ENCODE results near the gene KRT222.

- TF ChIP-seq EZH2 (IDR thresholded peaks at IDR 0.05; ENCODE audit: borderline replicate concordance, low read length): no peak
- TF ChIP-seq CTCF (conservative IDR thresholded peaks at IDR 0.05 in 1 of 2, IDR thresholded peaks at IDR 0.05 in 1 of 2; ENCODE audit: extremely low read depth in 1 of 2, insufficient read depth in 1 of 2, low read depth in 1 of 2, low read length in 2 of 2): no peak
Measured at GRCh38 chr17:40664582-40665333, at the start of gene KRT222.

All from mammary epithelial cell (primary cell).